ENCODE measurements around the gene CALN1.

CALN1 gene

GRCh38 chr7:72444026-72444776 is 32.1 kb upstream of the CALN1 start:
- no peak for DNase-seq (ENCODE audit: extremely low read depth, low read depth)
- no peak for TF ChIP-seq CTCF (IDR thresholded peaks at IDR 0.05; ENCODE audit: low read depth, low read length)

GRCh38 chr7:72441791-72442190 is 29.7 kb upstream of the CALN1 start:
- DNase-seq (ENCODE audit: extremely low read depth, low read depth), result no peak
- no peak for TF ChIP-seq CTCF (IDR thresholded peaks at IDR 0.05; ENCODE audit: low read depth, low read length)

GRCh38 chr7:72438491-72438890 is 26.4 kb upstream of the CALN1 start:
- no peak for DNase-seq (ENCODE audit: extremely low read depth, low read depth)
- no peak for TF ChIP-seq CTCF (IDR thresholded peaks at IDR 0.05; ENCODE audit: low read depth, low read length)

- TF ChIP-seq CTCF (IDR thresholded peaks at IDR 0.05; ENCODE audit: low read depth, low read length), result no peak
- no peak for DNase-seq (ENCODE audit: extremely low read depth, low read depth)
These were observed 25.5 kb upstream of the CALN1 start for GRCh38 chr7:72437610-72438009.

- DNase-seq (ENCODE audit: extremely low read depth, low read depth), result no peak
- TF ChIP-seq CTCF (IDR thresholded peaks at IDR 0.05; ENCODE audit: low read depth, low read length), result no peak
These were observed 25.0 kb upstream of the CALN1 start for GRCh38 chr7:72437061-72437585.

- no peak for TF ChIP-seq CTCF (IDR thresholded peaks at IDR 0.05; ENCODE audit: low read depth, low read length)
- DNase-seq (ENCODE audit: extremely low read depth, low read depth), result no peak
These were observed 23.9 kb upstream of the CALN1 start for GRCh38 chr7:72435925-72436480.

GRCh38 chr7:72435366-72435765 is 23.2 kb upstream of the CALN1 start:
- DNase-seq (ENCODE audit: extremely low read depth, low read depth), result no peak
- TF ChIP-seq CTCF (IDR thresholded peaks at IDR 0.05; ENCODE audit: low read depth, low read length), result no peak
